AG10803 (cell line): Measurements from ENCODE around the gene ZNF764.
A peak's percentile ranks its signal among the peaks of the same experiment; 100 is the strongest.

Experiments
- DNase-seq: peaks from one replicate; pipeline ENCODE4 v3.0.0; 2010; ENCODE audit warnings: low read depth
- H3K4me3 ChIP-seq: 2 replicates; pipeline ENCODE4 v1.5.1; 2011; ENCODE audit warnings: mild to moderate bottlenecking, low read length, control low read depth
- CTCF ChIP-seq: conservative IDR thresholded peaks from 2 replicates; pipeline ENCODE4 v1.5.1; 2011; ENCODE audit warnings: mild to moderate bottlenecking, low read length, control low read depth, inconsistent platforms

The ZNF764 gene

GRCh38 chr16:30528799-30529457 lies 29.2 kb downstream of the ZNF764 start:
- no peak for DNase-seq
- H3K4me3 ChIP-seq = no peak overlapping the region
- TF ChIP-seq CTCF = no peak

GRCh38 chr16:30527635-30528178 lies 30.5 kb downstream of the ZNF764 start:
- H3K4me3 ChIP-seq = peak overlapping the region; percentile 47
- TF ChIP-seq CTCF = no peak
- no peak for DNase-seq

DNA sequence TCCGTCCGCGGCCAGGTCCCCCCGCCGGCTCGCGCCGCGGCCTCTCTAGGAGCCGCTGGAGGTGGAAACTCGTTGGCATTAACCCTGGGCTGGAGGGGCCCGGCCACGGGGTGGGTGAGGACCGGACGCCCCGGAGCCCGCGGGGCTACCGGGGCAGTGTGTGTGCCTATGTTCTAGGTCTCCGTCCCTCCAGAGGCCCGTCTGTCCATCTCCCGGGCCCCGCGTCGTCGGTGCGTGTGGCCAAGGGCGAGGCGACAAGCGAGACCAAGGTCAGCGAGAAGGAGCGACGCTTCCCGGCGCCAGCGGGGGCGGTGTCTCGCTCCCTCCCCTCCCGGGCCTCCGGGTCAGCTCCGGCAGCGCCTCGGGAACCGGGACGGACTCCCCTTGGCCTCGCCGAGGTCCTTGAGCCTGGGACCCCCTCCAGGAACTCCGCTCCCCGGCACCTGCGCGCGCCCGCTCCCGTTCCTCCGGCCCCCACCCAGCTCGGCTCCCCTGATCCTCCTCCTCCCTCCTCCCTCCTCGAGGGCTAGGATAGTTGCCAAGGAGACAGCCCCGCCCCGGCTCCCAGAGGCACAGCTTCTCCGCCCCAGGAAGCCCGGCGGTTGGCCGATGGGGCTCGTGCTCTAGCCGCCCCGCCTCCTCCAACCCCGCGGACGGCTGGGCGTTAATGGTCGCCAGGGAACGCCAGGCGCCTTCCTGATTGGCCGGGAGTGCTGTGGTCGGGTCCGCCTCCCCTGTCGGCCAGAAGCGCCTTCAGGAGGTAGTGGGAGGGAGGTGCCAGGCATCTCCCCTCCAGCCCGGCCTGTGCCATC lies 31.1 kb downstream of the ZNF764 start:
- peak overlapping the region; percentile 82 for H3K4me3 ChIP-seq
- peak; percentile 96 for DNase-seq
- peak; percentile 42 for TF ChIP-seq CTCF

DNA sequence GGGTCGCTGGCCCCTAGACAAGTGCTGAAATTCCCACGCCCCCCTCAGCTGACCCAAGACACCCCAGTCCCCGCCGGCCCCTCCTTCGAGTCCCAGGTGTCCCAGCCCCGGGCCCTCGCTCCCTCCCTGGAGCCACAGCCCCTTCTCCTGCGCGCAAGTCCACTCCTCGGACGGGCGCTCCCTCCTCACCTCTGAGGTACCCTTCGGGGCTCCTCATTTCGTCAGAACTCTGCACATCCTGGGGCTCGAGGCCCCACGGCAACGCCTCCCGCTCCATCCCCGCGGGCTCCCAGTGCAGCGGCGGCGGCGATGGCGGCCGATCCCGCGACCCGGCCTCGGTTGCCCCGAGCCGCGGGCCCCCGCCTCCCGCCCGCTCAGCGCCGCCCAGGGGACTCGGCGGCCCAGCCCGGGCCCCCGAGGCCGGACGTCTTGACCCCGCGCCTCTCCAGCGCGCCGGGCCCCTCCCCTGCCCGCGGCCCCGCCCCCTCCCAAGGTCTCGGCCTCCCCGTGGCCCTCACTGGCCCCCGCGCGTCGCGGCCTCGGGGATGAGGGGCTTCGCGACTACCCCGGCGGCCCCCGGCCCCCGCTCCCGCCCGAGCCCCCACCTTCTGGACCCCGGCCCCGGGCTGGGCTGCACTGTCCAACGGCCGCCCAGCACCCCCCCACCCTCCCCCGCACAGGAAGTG lies 31.9 kb downstream of the ZNF764 start, which contains the start of gene ZNF768:
TSS of gene ZNF768 (minus strand) at position 430 of the 686 bp plus-strand sequence. CDS start at position 277, 153 bp downstream.
- no peak for TF ChIP-seq CTCF
- no peak for DNase-seq
- peak within 1 kb of the TSS; percentile 82 for H3K4me3 ChIP-seq

DNA sequence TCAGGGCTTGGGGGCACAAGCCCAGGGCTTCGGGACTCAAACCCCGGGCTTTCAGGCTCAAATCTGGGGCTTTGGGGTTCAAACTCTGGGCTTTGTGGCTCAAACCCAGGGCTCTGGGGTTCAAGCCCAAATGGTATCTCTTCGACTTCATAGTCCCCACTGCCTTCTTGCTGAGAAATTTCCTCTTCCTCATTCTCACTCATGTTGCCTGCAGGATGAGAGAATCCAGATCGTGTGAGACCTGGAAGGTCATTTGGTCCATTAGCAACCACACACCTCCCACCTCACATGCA lies 32.4 kb downstream of the ZNF764 start:
- no peak for TF ChIP-seq CTCF
- DNase-seq = peak; percentile 13
- H3K4me3 ChIP-seq = peak overlapping the region; percentile 69

DNA sequence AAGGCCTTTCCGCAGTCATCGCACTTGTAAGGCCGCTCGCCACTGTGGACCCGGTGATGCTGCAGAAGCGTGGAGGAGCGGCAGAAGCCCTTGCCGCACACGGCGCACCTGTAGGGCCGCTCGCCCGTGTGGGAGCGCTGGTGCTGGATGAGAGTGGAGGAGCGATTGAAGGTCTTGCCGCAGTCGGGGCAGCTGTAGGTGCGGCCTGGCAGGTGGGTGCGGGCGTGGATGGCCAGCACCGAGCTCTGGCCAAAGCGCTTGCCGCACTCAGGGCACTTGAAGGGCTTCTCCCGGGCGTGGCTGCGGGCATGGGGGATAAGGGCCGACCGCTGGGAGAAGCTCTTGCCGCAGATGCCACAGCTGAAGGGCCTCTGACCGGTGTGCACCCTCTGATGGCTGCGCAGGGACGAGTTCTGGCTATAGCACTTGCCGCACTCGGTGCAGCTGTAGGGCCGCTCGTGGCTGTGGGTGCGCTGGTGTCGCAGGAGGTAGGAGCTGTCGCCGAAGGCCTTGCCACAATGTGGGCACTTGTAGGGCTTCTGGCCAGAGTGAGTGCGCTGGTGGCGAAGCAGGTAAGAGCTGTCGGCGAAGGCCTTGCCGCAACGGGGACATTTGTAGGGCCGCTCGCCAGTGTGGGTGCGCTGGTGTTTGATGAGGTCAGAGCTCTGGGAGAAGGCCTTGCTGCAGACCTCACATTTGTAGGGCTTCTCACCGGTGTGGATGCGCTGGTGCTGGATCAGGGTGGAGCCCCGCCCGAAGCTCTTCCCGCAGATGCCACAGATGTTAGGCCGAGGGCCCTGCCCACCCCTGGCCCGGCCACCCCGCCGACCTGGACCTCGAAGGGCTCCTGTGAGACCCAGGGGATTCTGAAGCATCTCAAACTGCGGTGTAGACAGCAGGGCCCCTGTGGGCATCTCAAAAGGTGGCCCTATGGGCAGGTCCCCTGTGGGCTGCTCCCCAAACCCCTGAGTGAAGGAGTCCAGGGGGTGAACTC lies 33.3 kb downstream of the ZNF764 start:
- H3K4me3 ChIP-seq = no peak overlapping the region
- no peak for TF ChIP-seq CTCF
- DNase-seq = no peak
